ENCODE measurements around the gene ZNF329.

Gene ZNF329

GRCh38 chr19:58117841-58118575 lies 32.6 kb downstream of the ZNF329 start:
- no CpG with 5 or more reads among the region's 77 CpGs for WGBS (ENCODE audit: extremely low coverage, insufficient coverage, insufficient read length)

GRCh38 chr19:58108546-58108817 lies 42.1 kb downstream of the ZNF329 start:
- no peak overlapping the region for H3K4ac ChIP-seq (ENCODE audit: low read depth, low read length)
- no peak for DNase-seq
- H4K8ac ChIP-seq (ENCODE audit: low read depth, low read length) = no peak overlapping the region
- H2AFZ ChIP-seq (ENCODE audit: insufficient read depth, low read length, poor library complexity) = no peak overlapping the region
- no peak overlapping the region for H2AK5ac ChIP-seq (ENCODE audit: low read length)
- peaks cover 2% of the 10 kb centered on the region for H3K27me3 ChIP-seq (ENCODE audit: insufficient read depth, low read length)
- no peaks in the 10 kb centered on the region for H3K36me3 ChIP-seq (ENCODE audit: control insufficient read depth in 1 of 2, insufficient read depth in 2 of 2, low read length in 2 of 2)
- H3K79me1 ChIP-seq (ENCODE audit: low read length) = no peaks in the 10 kb centered on the region
- WGBS (ENCODE audit: extremely low coverage, insufficient coverage, insufficient read length) = no CpG with 5 or more reads among the region's 3 CpGs
- no peak overlapping the region for H3K4me2 ChIP-seq (ENCODE audit: low read length)
- no peak overlapping the region for H3K14ac ChIP-seq (ENCODE audit: low read length)
- H3K18ac ChIP-seq (ENCODE audit: low read length) = no peak overlapping the region
- H2BK12ac ChIP-seq (ENCODE audit: low read length) = no peak overlapping the region
- no peak overlapping the region for H2BK120ac ChIP-seq (ENCODE audit: insufficient read depth, low read length, poor library complexity)
- no peak overlapping the region for H3K9ac ChIP-seq (ENCODE audit: low read length)
- H3K9me3 ChIP-seq (ENCODE audit: insufficient read depth, low read depth, low read length) = peaks cover 32% of the 10 kb centered on the region
- no peaks in the 10 kb centered on the region for H3K79me2 ChIP-seq (ENCODE audit: control insufficient read depth, insufficient read depth, low read length, poor library complexity)
- no peak overlapping the region for H3K4me3 ChIP-seq (ENCODE audit: low read depth, low read length)
- no peak overlapping the region for H4K91ac ChIP-seq (ENCODE audit: low read depth, low read length)
- no peak overlapping the region for H2BK5ac ChIP-seq (ENCODE audit: low read depth, low read length, poor library complexity)
- H3K4me1 ChIP-seq (ENCODE audit: control insufficient read depth in 1 of 2, insufficient read depth in 2 of 2, low read length in 2 of 2) = no peaks in the 10 kb centered on the region
- no peak overlapping the region for H3K23ac ChIP-seq (ENCODE audit: low read length)
- H3K27ac ChIP-seq (ENCODE audit: low read depth, low read length) = no peak overlapping the region
- H4K12ac ChIP-seq (ENCODE audit: low read depth, low read length) = no peak overlapping the region

More at GRCh38 chr19:58117841-58118575, 32.6 kb downstream of the ZNF329 start:
- Histone ChIP-seq H3K4me1 (ENCODE audit: control insufficient read depth in 1 of 2, insufficient read depth in 2 of 2, low read length in 2 of 2) (no peaks in the 10 kb centered on the region), H4K8ac (ENCODE audit: low read depth, low read length) (no peak overlapping the region), H2BK12ac (ENCODE audit: low read length) (no peak overlapping the region), H2BK120ac (ENCODE audit: insufficient read depth, low read length, poor library complexity) (no peak overlapping the region), H3K14ac (ENCODE audit: low read length) (no peak overlapping the region), H3K79me1 (ENCODE audit: low read length) (no peaks in the 10 kb centered on the region), H3K4ac (ENCODE audit: low read depth, low read length) (no peak overlapping the region), H3K36me3 (ENCODE audit: control insufficient read depth in 1 of 2, insufficient read depth in 2 of 2, low read length in 2 of 2) (no peaks in the 10 kb centered on the region), H3K27ac (ENCODE audit: low read depth, low read length) (no peak overlapping the region), H2BK5ac (ENCODE audit: low read depth, low read length, poor library complexity) (no peak overlapping the region), H3K23ac (ENCODE audit: low read length) (no peak overlapping the region), H3K9ac (ENCODE audit: low read length) (no peak overlapping the region), H4K12ac (ENCODE audit: low read depth, low read length) (no peak overlapping the region), H4K91ac (ENCODE audit: low read depth, low read length) (no peak overlapping the region), H2AK5ac (ENCODE audit: low read length) (no peak overlapping the region), H3K18ac (ENCODE audit: low read length) (no peak overlapping the region), H3K27me3 (ENCODE audit: insufficient read depth, low read length) (no peaks in the 10 kb centered on the region), H3K4me2 (ENCODE audit: low read length) (no peak overlapping the region), H3K4me3 (ENCODE audit: low read depth, low read length) (no peak overlapping the region), H3K79me2 (ENCODE audit: control insufficient read depth, insufficient read depth, low read length, poor library complexity) (no peaks in the 10 kb centered on the region), H3K9me3 (ENCODE audit: insufficient read depth, low read depth, low read length) (peaks cover 43% of the 10 kb centered on the region), H2AFZ (ENCODE audit: insufficient read depth, low read length, poor library complexity) (no peak overlapping the region)
- DNase-seq = no peak

GRCh38 chr19:58107778-58108545 lies 42.6 kb downstream of the ZNF329 start:
- Histone ChIP-seq H3K79me2 (ENCODE audit: control insufficient read depth, insufficient read depth, low read length, poor library complexity) (no peaks in the 10 kb centered on the region), H3K27me3 (ENCODE audit: insufficient read depth, low read length) (peaks cover 2% of the 10 kb centered on the region), H3K4me1 (ENCODE audit: control insufficient read depth in 1 of 2, insufficient read depth in 2 of 2, low read length in 2 of 2) (no peaks in the 10 kb centered on the region), H3K4me3 (ENCODE audit: low read depth, low read length) (no peak overlapping the region), H2BK12ac (ENCODE audit: low read length) (no peak overlapping the region), H2AFZ (ENCODE audit: insufficient read depth, low read length, poor library complexity) (no peak overlapping the region), H2BK5ac (ENCODE audit: low read depth, low read length, poor library complexity) (no peak overlapping the region), H4K8ac (ENCODE audit: low read depth, low read length) (no peak overlapping the region), H3K36me3 (ENCODE audit: control insufficient read depth in 1 of 2, insufficient read depth in 2 of 2, low read length in 2 of 2) (no peaks in the 10 kb centered on the region), H2AK5ac (ENCODE audit: low read length) (no peak overlapping the region), H3K79me1 (ENCODE audit: low read length) (no peaks in the 10 kb centered on the region), H4K91ac (ENCODE audit: low read depth, low read length) (no peak overlapping the region), H3K23ac (ENCODE audit: low read length) (no peak overlapping the region), H3K18ac (ENCODE audit: low read length) (no peak overlapping the region), H3K9ac (ENCODE audit: low read length) (no peak overlapping the region), H3K4me2 (ENCODE audit: low read length) (no peak overlapping the region), H3K14ac (ENCODE audit: low read length) (no peak overlapping the region), H3K27ac (ENCODE audit: low read depth, low read length) (no peak overlapping the region), H3K9me3 (ENCODE audit: insufficient read depth, low read depth, low read length) (peaks cover 30% of the 10 kb centered on the region), H2BK120ac (ENCODE audit: insufficient read depth, low read length, poor library complexity) (no peak overlapping the region), H3K4ac (ENCODE audit: low read depth, low read length) (no peak overlapping the region), H4K12ac (ENCODE audit: low read depth, low read length) (no peak overlapping the region)
- no peak for DNase-seq
- no CpG with 5 or more reads among the region's 7 CpGs for WGBS (ENCODE audit: extremely low coverage, insufficient coverage, insufficient read length)

GRCh38 chr19:58098682-58098998 lies 51.9 kb downstream of the ZNF329 start:
- H2BK12ac ChIP-seq (ENCODE audit: low read length) = peak overlapping the region; percentile 36
- H2BK120ac ChIP-seq (ENCODE audit: insufficient read depth, low read length, poor library complexity) = no peak overlapping the region
- peak overlapping the region; percentile 11 for H3K18ac ChIP-seq (ENCODE audit: low read length)
- peak overlapping the region; percentile 75 for H4K91ac ChIP-seq (ENCODE audit: low read depth, low read length)
- H3K23ac ChIP-seq (ENCODE audit: low read length) = no peak overlapping the region
- peak overlapping the region; percentile 62 for H3K4me3 ChIP-seq (ENCODE audit: low read depth, low read length)
- H3K27ac ChIP-seq (ENCODE audit: low read depth, low read length) = peak overlapping the region; percentile 55
- H4K12ac ChIP-seq (ENCODE audit: low read depth, low read length) = no peak overlapping the region
- peaks cover 7% of the 10 kb centered on the region for H3K9me3 ChIP-seq (ENCODE audit: insufficient read depth, low read depth, low read length)
- peak overlapping the region; percentile 39 for H3K14ac ChIP-seq (ENCODE audit: low read length)
- H3K27me3 ChIP-seq (ENCODE audit: insufficient read depth, low read length) = no peaks in the 10 kb centered on the region
- H3K79me2 ChIP-seq (ENCODE audit: control insufficient read depth, insufficient read depth, low read length, poor library complexity) = peaks cover 3% of the 10 kb centered on the region
- H4K8ac ChIP-seq (ENCODE audit: low read depth, low read length) = peak overlapping the region; percentile 82
- no peak overlapping the region for H3K4ac ChIP-seq (ENCODE audit: low read depth, low read length)
- H3K4me1 ChIP-seq (ENCODE audit: control insufficient read depth in 1 of 2, insufficient read depth in 2 of 2, low read length in 2 of 2) = peaks cover 7 to 8% of the 10 kb centered on the region in 2 experiments
- H3K9ac ChIP-seq (ENCODE audit: low read length) = peak overlapping the region; percentile 62
- no peak for DNase-seq
- H2AFZ ChIP-seq (ENCODE audit: insufficient read depth, low read length, poor library complexity) = peak overlapping the region; percentile 98
- H2AK5ac ChIP-seq (ENCODE audit: low read length) = no peak overlapping the region
- H3K4me2 ChIP-seq (ENCODE audit: low read length) = peak overlapping the region; percentile 89
- peaks cover 0 to 5% of the 10 kb centered on the region in 2 experiments for H3K36me3 ChIP-seq (ENCODE audit: control insufficient read depth in 1 of 2, insufficient read depth in 2 of 2, low read length in 2 of 2)
- peaks cover 9% of the 10 kb centered on the region for H3K79me1 ChIP-seq (ENCODE audit: low read length)
- no CpG with 5 or more reads among the region's 2 CpGs for WGBS (ENCODE audit: extremely low coverage, insufficient coverage, insufficient read length)
- H2BK5ac ChIP-seq (ENCODE audit: low read depth, low read length, poor library complexity) = peak overlapping the region; percentile 16
